Activated CD4-positive, alpha-beta T cell treated with anti-CD3 and anti-CD28 coated beads, Interleukin-2, Interleukin-4, amounts not matched to agents 100 ng/mL and 50 ng/mL, durations not matched to agents 16 hours and 8 hours (primary cell): Measurements from ENCODE around the gene ERAL1.
"Not testable (repeated sequence)": the region's sequence is repeated elsewhere in the genome, so short reads cannot be mapped to it uniquely, and the experiment has no call there.

Source experiments
- DNase-seq: peaks from one replicate; pipeline ENCODE4 v3.0.0-alpha.2; 2020; ENCODE audit warnings: low spot score

ERAL1 gene

GRCh38 chr17:28854457-28855335, at the start of gene ERAL1:
ERAL1 (plus strand) TSS chr17:28855016; CDS start chr17:28855035, 19 bp downstream.
- peak; percentile 89 for DNase-seq

- no peak for DNase-seq
Observed at GRCh38 chr17:28807925-28808634, 46.7 kb upstream of the ERAL1 start.

- DNase-seq: peak; percentile 63
Observed at GRCh38 chr17:28810437-28810836, 44.4 kb upstream of the ERAL1 start.

GRCh38 chr17:28811651-28812090, 43.1 kb upstream of the ERAL1 start:
- DNase-seq: peak; percentile 16

- DNase-seq: peak; percentile 98
Observed at GRCh38 chr17:28812091-28812747, 42.6 kb upstream of the ERAL1 start.

GRCh38 chr17:28812748-28813377, 42.0 kb upstream of the ERAL1 start:
- DNase-seq: no peak

GRCh38 chr17:28816540-28816939, 38.3 kb upstream of the ERAL1 start:
- DNase-seq: no peak

GRCh38 chr17:28818819-28819221, 36.0 kb upstream of the ERAL1 start:
- no peak for DNase-seq

GRCh38 chr17:28819582-28819981, 35.2 kb upstream of the ERAL1 start:
- DNase-seq: no peak

- no peak for DNase-seq
Observed at GRCh38 chr17:28827672-28828071, 27.1 kb upstream of the ERAL1 start.

GRCh38 chr17:28828294-28829040, 26.3 kb upstream of the ERAL1 start:
- DNase-seq: no peak

- DNase-seq: no peak
Observed at GRCh38 chr17:28834420-28834819, 20.4 kb upstream of the ERAL1 start.

- DNase-seq: not testable (repeated sequence)
Observed at GRCh38 chr17:28836541-28836940, 18.3 kb upstream of the ERAL1 start.

- no peak for DNase-seq
Observed at GRCh38 chr17:28839221-28839620, 15.6 kb upstream of the ERAL1 start.

- peak; percentile 6 for DNase-seq
Observed at GRCh38 chr17:28841901-28842281, 12.9 kb upstream of the ERAL1 start.

- peak; percentile 89 for DNase-seq
Observed at GRCh38 chr17:28842282-28843012, 12.4 kb upstream of the ERAL1 start, which contains the start of gene FAM222B. FAM222B (minus strand) TSS chr17:28842790; CDS start chr17:28766667, 76,123 bp downstream.

GRCh38 chr17:28843816-28844148, 11.0 kb upstream of the ERAL1 start:
- DNase-seq: no peak

GRCh38 chr17:28846231-28846630, 8.6 kb upstream of the ERAL1 start:
- no peak for DNase-seq

- not testable (repeated sequence) for DNase-seq
Observed at GRCh38 chr17:28846699-28847098, 8.1 kb upstream of the ERAL1 start.

GRCh38 chr17:28848667-28849066, 6.1 kb upstream of the ERAL1 start:
- peak; percentile 40 for DNase-seq

GRCh38 chr17:28849281-28849680, 5.5 kb upstream of the ERAL1 start:
- DNase-seq: no peak
